Measurements from ENCODE around the gene KRT77.
"Not testable (repeated sequence)": the region's sequence is repeated elsewhere in the genome, so short reads cannot be mapped to it uniquely, and the experiment has no call there.

KRT77 gene

DNA sequence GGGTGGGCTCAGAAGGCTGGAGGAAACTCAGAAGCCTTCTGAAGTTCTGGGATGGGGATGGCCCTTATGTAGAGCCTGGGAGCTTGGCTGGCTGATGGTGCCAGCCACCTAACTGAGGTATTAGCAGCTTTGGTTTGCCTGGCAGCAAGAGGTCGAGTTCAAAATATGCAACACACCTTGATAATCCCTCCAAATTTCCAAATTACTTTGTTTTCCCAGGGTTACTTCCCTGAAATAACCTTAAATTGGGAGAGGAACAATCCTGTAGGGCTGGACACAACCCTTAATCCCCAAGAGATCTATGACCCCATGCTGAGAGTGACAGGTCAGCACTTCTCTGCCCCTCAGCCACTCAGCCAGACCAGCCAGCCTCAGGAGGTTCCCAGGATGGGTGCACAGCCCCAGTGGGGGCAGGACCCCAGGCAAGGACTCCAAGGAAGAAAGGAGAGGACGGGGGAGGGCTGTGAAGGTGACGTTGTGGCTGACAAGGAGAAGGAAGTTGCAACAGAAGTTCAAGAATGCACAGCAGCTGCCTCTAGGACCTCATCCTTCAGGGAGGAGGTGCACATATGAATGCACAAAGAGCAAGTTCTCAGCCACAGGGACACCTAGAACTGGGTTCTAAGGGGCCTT, 18.6 kb upstream of the KRT77 start:
- no peak for DNase-seq

DNA sequence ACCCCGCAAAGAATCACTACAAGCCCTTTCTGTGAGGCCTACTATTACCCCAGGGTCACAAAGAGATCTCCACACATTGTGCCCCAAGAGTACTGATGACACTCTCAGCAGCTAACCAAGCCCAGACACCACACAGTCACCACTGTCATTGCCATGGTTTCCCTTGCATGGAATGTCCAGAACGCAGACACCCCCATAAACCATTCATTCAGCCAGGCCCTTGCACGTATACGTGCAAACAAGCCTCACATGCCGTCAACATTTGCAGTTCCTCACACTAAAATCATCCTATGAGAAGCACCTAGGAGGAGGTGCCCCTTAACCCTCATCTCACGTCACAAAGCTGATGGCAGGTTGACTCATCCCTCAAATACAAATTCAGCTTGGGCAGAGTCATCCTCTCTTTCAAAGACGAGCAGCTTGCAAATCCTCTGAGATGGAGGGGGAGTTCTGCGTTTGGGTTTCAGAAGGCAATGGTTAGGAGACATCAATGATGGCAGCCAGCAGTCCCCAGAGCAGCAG, 17.1 kb upstream of the KRT77 start:
- no peak for DNase-seq

- no peak for DNase-seq
Observed at GRCh38 chr12:52716061-52716460, 12.7 kb upstream of the KRT77 start.

- no peak for DNase-seq
Observed at GRCh38 chr12:52715416-52715815, 12.1 kb upstream of the KRT77 start.

GRCh38 chr12:52714887-52715281, 11.6 kb upstream of the KRT77 start:
- no peak for DNase-seq

DNA sequence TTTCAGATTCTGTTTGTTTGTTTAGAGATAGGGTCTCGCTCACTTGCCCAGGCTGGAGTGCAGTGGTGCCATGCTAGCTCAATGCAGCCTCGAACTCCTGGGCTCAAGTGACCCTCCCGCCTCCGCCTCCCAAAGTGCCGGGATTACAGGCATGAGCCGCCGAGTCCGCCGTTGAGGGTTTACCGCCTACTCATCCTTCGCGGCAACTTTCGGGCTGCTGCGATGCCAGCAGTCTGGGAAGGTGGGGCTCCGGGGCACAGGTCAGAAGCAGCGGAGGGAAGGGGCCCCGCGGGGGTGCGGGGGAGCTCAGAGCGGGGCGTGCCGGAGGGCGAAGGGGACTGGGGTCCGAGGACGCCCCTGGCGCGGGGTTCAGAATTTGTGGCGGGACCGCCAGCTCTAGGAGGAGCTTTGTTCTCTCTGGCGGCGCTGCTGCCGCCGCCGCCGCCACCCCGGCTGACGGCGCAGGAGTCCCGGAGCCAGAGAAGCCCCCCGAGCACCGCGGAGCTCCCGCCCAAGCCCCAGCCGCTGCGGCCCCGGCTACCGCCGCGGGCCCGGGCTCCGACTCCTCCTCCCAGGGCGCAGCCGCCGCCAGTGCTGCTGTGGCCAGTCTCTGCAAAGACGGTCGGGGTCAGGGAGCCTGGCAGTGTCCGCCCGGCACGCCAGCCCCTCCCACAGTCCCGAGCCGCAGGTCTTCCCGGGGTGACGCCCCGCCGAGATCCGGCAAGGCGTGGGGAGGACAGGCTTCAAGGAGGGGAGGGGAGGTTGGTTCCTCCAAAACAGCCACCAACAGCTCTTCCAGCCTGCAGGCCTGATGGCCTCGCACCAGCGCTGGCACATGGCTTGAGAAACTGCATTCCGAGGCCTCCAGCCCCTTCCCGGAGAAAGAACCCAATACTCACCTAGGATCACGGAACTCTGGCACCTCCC, 10.9 kb upstream of the KRT77 start:
- DNase-seq = no peak

GRCh38 chr12:52712122-52712521, 8.8 kb upstream of the KRT77 start:
- DNase-seq = not testable (repeated sequence)

- no peak for DNase-seq
Observed at GRCh38 chr12:52710730-52711129, 7.4 kb upstream of the KRT77 start.

- no peak for DNase-seq
Observed at GRCh38 chr12:52708010-52708409, 4.7 kb upstream of the KRT77 start.

GRCh38 chr12:52704464-52704863, 1.1 kb upstream of the KRT77 start:
- DNase-seq = no peak

GRCh38 chr12:52703878-52704277, 554 bp upstream of the KRT77 start:
- no peak for DNase-seq

DNA sequence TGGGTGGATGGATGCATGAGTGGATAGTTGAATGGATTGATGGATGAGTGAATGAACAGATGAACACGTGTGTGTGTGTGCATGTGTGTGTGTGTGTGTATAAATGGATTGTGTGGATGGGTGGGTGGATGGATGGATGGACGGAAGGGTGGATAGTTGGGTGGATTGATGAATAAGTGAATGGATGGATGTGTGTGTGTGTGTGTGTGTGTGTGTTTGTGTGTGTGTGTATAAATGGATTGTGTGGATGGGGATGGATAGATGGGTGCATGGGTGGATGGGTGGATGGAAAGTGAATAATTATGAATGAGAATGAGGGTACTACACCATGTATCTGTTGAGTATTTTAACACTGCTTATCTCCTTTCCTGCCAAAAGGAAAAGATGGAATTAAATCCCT, 986 bp downstream of the KRT77 start:
- DNase-seq = no peak

GRCh38 chr12:52701281-52701680, 2.0 kb downstream of the KRT77 start:
- DNase-seq = no peak

- no peak for DNase-seq
Observed at GRCh38 chr12:52699960-52700359, 3.4 kb downstream of the KRT77 start.

GRCh38 chr12:52699373-52699772, 4.0 kb downstream of the KRT77 start:
- no peak for DNase-seq

- DNase-seq = no peak
Observed at GRCh38 chr12:52698651-52699340, 4.5 kb downstream of the KRT77 start.

- no peak for DNase-seq
Observed at GRCh38 chr12:52697058-52697582, 6.2 kb downstream of the KRT77 start.

DNA sequence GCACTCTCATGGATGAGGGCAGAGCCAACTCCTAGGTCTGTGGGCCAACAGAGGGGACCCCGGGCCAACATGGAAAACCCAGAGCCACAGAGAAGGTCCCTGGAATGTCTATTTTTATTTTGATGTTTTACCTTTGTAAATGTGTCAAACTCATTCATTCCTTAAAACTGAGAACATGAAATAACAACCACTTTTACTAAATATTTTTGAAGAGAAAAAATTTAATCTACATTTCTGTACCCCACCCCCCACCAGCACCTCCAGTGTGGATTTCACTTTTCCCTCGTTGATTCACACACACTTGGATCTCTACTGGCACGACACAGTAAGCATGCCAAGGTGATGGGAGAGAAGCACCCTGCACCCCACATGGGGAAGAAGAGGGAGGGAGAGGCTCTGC, 6.7 kb downstream of the KRT77 start:
- DNase-seq = no peak

DNA sequence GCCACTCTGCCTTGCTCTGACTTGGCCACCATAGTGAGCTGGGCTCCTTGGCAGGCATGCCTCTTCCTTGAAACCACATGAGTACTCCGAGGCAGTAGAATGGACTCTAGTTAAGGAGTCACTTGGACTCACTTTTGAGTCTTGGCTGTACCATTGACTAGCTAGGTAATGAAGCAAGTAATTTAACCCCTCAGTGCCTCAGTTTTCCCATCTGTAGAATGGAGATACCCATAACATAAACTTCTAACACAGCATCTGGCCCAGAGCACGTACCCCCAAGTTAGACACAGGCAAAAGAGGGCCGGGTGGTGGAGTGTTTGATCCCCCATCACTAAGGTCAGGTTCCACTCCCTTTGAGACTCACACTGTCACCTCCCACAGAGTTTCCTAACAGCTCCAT, 8.3 kb downstream of the KRT77 start:
- no peak for DNase-seq

- no peak for DNase-seq
Observed at GRCh38 chr12:52694151-52694550, 9.2 kb downstream of the KRT77 start.

DNA sequence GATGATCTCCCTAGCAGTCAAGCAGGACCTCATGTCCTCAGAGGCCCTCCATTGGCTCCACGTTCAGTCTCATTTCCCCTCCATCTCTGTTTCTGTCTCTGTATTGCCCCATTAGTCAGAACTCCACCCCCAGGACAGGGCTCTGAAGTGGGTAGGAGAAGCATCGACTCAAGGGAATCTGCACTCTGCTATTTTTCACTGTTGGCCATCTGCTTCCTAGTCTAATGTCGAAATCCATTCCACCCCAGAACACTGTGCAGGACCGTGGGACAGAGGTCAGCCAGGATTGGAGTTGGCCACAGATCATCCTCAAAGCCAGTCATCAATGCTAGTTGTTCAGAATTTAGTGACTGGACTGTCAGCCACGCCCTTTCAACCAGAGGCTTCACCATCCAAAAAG, 10.1 kb downstream of the KRT77 start:
- no peak for DNase-seq

GRCh38 chr12:52692254-52692653, 11.1 kb downstream of the KRT77 start:
- DNase-seq = no peak

DNA sequence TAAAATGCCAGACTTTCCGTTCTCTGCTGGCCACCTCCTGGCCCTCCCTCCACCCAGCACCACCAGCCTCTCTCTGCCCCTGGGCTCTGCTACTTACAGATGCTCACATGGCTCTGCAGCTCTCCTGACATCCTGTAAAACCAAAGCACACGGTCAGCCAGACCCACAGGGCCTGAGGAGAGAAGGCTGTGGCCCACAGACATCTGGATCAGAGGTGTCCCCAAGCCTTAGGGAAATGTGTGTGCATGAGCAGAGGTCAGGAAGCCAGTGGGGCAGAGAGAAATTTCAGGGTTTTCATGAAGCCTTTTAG, 11.5 kb downstream of the KRT77 start:
- DNase-seq = no peak
